NCI-H2227 treated with DMSO at 0.1 percent for 48 hours (cell line): ENCODE results near the gene GABRG1.

Experiments
- DNase-seq: peaks from one replicate; lab custom pipeline; 2025; lab: John Stamatoyannopoulos, UW

Gene GABRG1

DNA sequence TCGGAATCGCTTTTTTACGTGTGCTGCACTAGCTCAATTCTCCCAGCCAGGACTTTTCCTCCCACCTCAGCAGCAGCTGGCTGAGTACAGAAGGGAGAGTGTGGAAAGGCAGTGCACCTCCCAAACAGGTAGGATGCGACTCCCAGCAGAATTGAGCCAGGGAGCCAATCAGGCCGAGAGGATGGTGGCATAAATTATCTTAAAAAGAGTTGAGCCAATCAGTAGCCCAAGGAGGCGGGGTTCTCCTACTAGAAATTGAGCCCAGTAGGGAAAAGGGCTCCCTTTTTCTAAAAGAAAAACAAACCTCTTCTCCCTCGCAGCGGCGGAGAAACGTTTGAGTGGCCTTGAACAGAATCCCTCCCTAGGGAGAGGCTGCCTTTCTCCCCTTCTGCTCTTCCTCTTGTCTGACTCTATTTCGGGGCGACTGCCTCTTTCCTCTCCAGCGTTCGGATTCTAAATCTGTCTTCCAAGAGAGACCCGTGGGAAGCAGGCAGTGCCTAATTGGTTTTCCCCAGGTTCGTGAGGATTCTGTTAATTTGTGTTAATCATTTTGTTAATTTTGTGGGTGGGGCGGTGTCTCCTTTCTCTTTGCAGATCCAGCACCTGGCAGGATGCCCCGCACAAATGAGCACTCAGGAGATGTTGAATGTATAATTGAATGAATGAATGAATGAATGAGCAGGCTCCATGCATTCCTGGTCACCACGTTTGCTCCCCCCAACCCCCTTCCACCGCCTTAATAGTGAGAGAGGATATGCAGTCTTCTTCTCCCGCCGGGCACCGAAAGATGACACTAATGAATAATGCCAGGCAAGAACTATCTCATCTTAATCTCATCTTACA is at the start of gene GABRG1:
Gene GABRG1, minus strand, starts transcription at position 142 of the 843 bp plus-strand sequence. Its CDS starts 141 bp downstream, at position 1.
- no peak for DNase-seq

DNA sequence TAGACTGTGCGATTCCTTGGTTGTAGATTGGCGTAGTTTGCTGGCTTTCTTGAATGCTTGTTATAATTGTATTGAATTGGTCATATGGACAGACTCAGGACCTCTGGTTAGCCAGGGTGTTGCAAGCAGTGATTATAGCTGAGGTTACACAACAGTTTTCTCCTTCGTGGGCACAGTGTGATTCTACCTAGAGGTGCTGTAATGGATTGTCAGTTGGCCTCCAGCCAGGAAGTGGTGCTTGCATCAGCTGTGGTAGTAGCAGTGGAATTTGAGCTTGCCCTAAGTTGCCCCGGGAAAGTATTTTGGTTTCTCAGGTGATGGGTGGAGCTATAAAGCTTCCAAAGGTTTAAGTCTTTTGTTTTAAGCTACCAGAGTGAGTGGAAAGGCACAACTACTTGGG is 23.1 kb upstream of the GABRG1 start:
- DNase-seq, result no peak

DNA sequence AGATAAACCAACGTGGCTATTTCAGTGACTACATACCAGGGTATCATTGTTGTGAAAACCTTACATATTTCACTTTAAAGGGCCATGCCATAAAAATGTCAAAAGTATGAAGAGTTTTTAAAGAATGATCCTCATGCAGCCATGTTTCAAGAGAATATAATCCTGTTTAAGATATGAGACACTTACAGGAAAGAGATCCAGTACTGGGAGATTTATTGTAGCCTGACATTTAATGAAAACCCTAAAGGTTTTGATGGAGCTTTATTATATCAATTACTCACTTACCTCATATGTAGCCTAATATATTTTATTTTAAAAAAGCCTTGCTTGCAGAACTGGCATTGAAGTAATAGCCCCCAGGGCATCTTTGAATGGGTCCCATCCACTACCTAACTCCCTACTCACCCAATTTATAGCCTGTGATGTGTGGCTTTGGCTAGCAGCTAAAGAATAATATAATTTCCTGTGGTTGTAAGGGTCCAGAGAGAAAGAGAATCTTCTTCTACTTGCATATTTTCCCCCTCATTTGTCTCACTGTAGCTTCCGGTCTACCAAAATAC is 7.7 kb upstream of the GABRG1 start:
- DNase-seq, result no peak

DNA sequence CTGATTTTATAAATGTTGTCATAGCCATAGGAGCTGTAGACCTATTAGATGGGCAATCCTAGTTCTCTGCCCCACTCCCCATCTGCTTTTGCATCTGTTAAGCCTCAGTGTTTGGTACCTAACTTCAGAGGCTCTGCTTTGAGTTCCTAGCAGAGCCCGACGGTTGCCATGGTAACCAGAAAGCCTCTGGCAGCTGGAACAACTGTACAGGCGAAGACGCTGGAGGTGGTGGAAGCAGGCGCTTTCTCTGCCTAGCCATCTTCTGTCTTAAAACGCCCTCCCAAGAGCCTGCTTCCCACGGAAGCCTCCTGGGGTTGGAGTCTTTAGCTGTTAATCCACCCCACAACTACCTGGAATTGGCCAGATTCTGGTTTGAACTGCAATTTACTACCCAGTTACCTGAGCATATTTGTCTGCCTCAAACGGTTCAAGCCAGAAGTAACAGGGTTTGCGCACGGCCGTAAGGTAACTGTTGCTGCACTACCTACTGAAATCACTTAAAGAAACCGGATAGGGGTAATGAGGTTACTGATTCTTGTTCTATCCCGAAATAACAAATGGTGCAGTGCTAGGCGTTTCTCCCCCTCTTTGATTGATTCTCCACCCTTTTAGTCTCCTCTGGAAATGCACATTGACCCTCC is 1.0 kb upstream of the GABRG1 start:
- no peak for DNase-seq

DNA sequence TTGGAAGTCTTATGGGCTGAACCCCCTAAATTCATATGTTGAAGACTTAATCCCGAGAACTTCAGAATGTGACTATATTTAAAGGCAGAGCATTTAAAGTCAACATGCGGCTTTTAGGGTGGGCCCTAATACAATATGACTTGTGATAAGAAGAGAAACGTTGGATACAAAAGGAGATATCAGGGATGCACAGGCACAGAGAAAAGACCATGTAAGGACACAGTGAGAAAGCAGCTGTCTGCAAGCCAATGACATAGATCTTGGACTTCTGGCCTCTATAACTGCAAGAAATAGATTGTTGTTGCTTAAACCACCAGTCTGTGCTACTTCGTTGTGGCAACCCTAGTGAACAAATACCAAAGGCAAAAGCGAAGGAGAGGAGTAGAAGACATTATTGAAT is 42.2 kb downstream of the GABRG1 start:
- DNase-seq, result no peak

DNA sequence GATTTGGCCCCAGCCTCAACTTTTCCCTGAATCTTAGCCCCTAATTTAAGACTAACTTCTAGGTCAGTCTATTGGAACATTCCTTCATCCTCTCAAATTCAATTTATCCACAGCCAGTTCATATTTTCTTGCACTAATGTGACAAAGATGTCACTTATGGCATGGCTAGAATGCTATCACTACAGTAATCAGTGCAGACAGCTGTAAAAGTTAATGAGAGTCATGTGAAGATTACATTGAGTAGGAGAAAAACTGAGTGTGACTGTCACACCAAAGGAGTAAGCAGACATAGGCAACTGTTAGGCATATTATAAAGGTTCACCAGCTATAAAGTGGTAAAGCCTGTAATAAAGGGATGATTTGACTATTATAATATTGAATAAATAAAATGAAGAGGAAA is 42.6 kb downstream of the GABRG1 start:
- DNase-seq, result no peak

DNA sequence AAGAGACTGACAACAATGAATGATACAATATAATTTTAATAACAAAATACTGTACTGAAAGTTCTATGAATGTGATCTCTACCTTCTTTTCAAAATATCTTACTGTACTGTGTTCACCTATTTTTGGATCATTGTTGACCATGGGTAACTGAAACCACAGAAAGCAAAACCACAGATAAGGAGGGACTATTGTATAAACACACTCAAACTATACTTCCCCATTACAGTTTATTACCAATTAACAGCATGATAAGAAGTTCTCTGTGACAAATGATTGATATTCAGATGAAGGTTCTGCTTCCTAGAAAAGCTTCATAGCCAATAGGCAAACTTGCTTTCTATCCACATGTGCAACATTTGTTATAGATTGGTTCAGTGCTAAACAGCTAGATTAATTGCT is 50.1 kb downstream of the GABRG1 start:
- DNase-seq, result no peak

DNA sequence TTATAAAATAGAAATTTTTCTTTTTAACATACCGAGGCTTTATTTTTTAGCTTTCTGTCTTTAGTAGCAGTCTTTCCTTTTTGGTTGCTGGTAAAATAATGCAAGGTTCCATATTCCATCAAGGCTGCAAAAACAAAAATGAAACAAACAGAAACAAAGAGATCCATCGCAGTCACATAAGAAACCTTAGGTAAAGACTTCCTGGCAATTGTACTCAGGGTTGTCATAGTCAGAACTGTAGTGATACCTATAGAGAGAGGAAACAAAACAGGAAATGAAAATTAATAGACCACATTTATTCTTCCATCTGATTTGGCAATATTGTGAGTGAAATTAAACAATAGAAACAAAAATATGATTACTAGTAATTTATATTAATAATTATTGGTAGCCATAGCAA is 72.5 kb downstream of the GABRG1 start:
- no peak for DNase-seq

DNA sequence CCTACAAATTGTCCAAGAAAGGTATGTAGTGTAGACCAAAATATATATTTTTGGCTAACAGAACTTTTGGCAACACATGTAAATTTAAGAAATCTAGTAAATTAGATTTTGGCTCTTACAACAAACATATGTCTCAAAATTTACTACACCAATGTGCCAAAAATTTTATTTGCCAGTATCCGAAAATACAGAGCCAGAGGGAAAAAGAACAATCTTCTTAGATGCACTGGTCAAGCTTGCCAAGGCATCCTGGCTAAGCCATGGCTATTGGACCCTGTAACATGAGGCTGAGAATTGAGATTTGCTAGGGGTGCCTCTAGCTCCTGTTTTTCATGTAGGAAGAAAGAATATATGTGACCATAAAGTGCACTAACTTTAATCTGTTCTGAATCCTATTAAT is 91.8 kb downstream of the GABRG1 start:
- no peak for DNase-seq

DNA sequence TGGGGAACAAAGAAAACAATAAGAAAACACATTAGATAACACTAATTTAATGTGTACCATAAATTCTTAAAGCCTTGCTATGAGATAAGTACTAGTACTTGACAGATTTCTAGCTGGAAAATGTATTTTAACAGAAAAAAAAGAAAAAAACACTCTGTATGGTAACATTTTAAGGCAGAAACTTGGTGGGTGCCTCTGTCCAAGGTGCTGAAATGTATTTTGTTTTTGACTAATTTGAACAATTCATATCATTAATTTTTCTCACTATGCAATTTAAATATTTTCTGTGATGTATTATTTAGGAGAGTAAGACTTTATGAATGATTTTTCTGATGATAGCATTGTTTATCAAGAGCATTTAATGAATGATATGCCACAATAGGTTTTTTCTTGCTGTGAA is 107.5 kb downstream of the GABRG1 start:
- no peak for DNase-seq

DNA sequence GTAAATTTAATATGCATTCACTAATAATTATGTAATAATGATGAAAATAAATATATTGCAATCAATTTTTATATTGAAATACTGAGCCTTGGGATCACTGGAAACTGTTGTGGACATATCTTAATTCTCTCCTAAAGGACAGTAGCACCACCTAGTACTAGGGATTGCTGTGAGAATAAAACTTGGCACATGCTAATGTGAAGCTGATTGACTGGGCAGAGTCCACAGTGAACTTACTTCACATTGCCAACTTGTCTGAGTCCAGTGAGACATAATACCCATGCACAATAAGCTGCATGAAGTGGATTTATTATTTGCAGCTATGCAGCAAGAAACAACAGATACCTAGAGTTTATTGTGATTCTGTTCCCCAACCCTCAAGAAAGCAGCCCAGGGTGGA is 131.1 kb downstream of the GABRG1 start:
- DNase-seq, result no peak

DNA sequence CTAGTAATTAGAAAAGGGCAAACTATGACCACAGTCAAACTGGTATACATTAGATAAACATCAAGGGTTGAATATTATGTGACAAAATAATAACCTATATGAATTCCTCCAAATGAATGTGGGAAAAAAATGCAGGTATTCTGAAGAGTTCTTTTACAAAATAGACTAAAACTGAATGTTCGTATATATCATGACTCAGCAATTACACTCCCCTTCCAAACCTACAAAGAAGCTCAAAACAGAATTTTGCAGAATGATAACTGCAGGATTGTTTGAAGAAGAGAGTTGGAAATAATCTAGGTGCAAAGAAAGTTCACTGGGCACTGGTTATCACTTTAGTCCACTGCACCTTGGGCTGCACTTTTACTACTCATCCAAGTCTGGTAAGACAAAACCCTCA is 134.1 kb downstream of the GABRG1 start:
- no peak for DNase-seq

DNA sequence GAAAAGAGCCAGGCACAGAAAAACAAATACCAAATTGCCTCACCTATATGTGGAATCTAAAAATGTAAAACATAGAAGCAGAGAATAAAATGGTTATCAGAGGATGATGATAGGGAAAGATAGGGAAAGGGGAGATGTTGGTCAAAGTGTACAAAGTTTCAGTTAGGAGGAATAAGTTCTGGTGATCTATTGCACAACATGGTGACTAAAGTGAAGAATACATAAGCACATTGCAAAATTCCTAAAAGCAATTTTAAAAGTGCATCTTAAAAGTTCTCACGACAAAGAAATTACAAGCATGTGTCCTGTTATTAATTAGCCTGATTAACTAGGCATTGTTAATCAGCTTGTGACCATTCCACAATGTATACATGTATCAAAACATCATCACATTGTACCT is 136.0 kb downstream of the GABRG1 start:
- no peak for DNase-seq
